Chondrocyte (in vitro differentiated cells): ENCODE data around the gene MYPN. TPM values are rescaled to one million over a fixed set of nuclear protein-coding genes. Genes with fewer than 3 reads are reported as not detected.
"Not testable (repeated sequence)": the region's sequence is repeated elsewhere in the genome, so short reads cannot be mapped to it uniquely, and the experiment has no call there.

Experiments used
- DNase-seq: peaks from one replicate; pipeline ENCODE4 v3.0.0; 2021; ENCODE audit warnings: mixed read lengths, low spot score
- H3K27ac Mint-ChIP-seq: one replicate; pipeline ENCODE4 v1.8.0; 2021; ENCODE audit warnings: mild to moderate bottlenecking, moderate library complexity, mixed read lengths; ENCODE audit not compliant: unreplicated experiment
- H3K27me3 Mint-ChIP-seq: 2 replicates; pipeline ENCODE4 v1.8.0; 2021; ENCODE audit warnings: low read depth, mixed read lengths
- H3K36me3 Mint-ChIP-seq: 2 replicates; pipeline ENCODE4 v1.8.0; 2021; ENCODE audit warnings: low read depth, mixed read lengths
- H3K4me1 Mint-ChIP-seq: 2 replicates; pipeline ENCODE4 v1.8.0; 2021; ENCODE audit warnings: low read depth, mild to moderate bottlenecking, mixed read lengths
- H3K4me3 Mint-ChIP-seq: one replicate; pipeline ENCODE4 v1.8.0; 2021; ENCODE audit warnings: mild to moderate bottlenecking, moderate library complexity, mixed read lengths; ENCODE audit not compliant: unreplicated experiment
- H3K9me3 Mint-ChIP-seq: 2 replicates; pipeline ENCODE4 v1.8.0; 2021; ENCODE audit warnings: low read depth, mixed read lengths
- total RNA-seq: library from RNA; stranded (reverse); gene quantifications from 3 replicates; pipeline ENCODE4 v1.2.1, GENCODE V29; 2021
- TF ChIP-seq, protein P1 (sequence below): fragments of 200-600 bp; sonication (generic); IDR thresholded peaks from 2 replicates; pipeline ENCODE4 v1.5.0; 2021; ENCODE audit warnings: antibody characterized with exemption, mild to moderate bottlenecking, moderate library complexity

MYPN gene
- total RNA-seq, 1 donor from 2014 or later, result 0.10 TPM

DNA sequence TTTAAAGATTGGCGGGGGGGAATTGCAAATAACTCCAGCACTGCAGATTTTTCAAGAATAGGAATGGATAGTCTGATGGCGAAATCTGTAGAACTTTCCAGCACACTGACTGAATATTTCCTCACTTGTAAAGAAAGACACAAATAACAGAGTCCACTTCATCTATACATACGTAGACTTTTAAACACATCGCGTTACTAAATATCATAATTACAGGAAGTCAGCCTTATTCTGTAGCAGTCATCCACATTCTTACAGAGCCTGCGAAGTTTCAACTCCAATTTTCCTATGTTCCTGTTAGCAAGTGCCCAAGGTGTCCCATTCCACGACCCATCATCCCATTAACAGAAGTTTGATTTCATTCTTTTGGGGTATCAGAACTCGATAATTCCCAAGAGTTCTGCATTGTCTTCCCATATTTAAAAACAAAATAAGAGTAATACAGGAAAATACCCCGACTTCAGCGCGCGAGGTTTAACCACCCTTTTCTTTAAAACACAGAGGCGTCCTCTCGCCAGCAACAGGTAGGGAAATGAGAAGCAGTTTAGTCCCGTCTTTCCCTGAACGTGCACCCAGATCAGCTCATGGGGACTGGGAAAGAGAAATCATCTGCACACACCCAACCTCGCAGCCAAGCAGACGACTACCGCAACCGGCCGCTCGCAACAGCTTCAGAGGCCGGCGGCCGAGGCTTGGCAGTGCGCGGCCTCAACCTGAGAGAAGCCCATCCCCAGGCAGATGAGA lies 35.1 kb upstream of the MYPN start:
- Mint-ChIP-seq H3K4me1 (peaks cover 42% of the 10 kb centered on the region), H3K9me3 (no peaks in the 10 kb centered on the region), H3K36me3 (peaks cover 5% of the 10 kb centered on the region), H3K27me3 (no peaks in the 10 kb centered on the region), H3K4me3 (peak overlapping the region; percentile 97), H3K27ac (peak overlapping the region; percentile 95)
- no peak for DNase-seq
- TF ChIP-seq, protein P1, sequence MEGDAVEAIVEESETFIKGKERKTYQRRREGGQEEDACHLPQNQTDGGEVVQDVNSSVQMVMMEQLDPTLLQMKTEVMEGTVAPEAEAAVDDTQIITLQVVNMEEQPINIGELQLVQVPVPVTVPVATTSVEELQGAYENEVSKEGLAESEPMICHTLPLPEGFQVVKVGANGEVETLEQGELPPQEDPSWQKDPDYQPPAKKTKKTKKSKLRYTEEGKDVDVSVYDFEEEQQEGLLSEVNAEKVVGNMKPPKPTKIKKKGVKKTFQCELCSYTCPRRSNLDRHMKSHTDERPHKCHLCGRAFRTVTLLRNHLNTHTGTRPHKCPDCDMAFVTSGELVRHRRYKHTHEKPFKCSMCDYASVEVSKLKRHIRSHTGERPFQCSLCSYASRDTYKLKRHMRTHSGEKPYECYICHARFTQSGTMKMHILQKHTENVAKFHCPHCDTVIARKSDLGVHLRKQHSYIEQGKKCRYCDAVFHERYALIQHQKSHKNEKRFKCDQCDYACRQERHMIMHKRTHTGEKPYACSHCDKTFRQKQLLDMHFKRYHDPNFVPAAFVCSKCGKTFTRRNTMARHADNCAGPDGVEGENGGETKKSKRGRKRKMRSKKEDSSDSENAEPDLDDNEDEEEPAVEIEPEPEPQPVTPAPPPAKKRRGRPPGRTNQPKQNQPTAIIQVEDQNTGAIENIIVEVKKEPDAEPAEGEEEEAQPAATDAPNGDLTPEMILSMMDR, result no peak

DNA sequence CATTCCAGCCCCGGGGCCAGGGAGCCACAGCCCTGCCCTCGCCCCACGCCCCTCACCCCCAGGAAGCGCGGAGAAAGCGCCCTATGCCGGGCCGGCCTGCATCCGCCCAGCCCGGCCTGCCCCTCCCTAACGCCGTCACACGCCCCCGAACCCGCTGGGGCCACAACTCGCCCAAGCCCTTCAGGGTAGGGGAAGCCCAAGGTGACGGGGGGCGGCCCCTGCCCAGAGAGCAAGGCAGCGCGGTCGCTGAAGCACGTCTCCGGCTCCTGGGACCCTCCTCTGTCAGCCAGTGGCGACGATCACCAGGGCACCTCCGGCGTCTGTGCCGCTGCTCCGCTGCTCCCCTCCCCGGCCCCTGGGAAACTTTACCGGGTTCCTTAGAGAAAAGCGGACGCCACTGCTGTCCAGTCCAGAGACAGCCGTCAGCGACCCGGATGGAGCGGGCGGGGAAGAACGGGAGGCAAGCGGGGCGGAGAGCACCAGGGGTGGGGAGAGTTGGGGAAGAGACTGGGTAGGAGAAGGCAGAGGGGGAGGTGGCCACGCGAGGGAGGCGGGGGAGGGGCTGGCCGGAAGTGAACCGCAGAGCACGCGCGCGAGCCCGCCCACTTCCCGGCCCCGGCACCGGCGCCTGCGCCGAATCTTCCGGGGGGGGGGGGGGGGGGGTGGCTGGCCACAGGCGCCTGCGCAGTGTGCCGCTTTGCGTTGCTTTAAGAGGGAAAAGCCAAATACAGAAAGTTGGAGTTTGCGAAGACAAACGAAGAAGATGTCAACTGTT lies 34.3 kb upstream of the MYPN start, which contains the start of gene HERC4:
TSS of gene HERC4 (minus strand) at position 509 of the 775 bp plus-strand sequence. CDS start 2,175 bp downstream, outside the sequence.
- DNase-seq, result peak; percentile 97
- Mint-ChIP-seq H3K4me1 (peaks cover 42% of the 10 kb centered on the region), H3K27me3 (no peaks in the 10 kb centered on the region), H3K9me3 (no peaks in the 10 kb centered on the region), H3K27ac (peak within 1 kb of the TSS; percentile 95), H3K4me3 (peak within 1 kb of the TSS; percentile 97), H3K36me3 (peaks cover 4% of the 10 kb centered on the region)
- TF ChIP-seq, protein P1, result no peak

GRCh38 chr10:68075550-68076004 lies 33.7 kb upstream of the MYPN start:
- peaks cover 41% of the 10 kb centered on the region for H3K4me1 Mint-ChIP-seq
- TF ChIP-seq, protein P1, result no peak
- H3K9me3 Mint-ChIP-seq, result no peaks in the 10 kb centered on the region

GRCh38 chr10:68076081-68076480 lies 33.2 kb upstream of the MYPN start:
- not testable (repeated sequence) for H3K9me3 Mint-ChIP-seq, H3K36me3 Mint-ChIP-seq, H3K4me3 Mint-ChIP-seq, DNase-seq, H3K27ac Mint-ChIP-seq, H3K27me3 Mint-ChIP-seq
- peaks cover 36% of the 10 kb centered on the region for H3K4me1 Mint-ChIP-seq

More at GRCh38 chr10:68075550-68076004, 33.7 kb upstream of the MYPN start:
- Mint-ChIP-seq H3K27ac (peak overlapping the region; percentile 41), H3K36me3 (peaks cover 4% of the 10 kb centered on the region), H3K4me3 (peak overlapping the region; percentile 97), H3K27me3 (no peaks in the 10 kb centered on the region)
- DNase-seq, result no peak

GRCh38 chr10:68077026-68077425 lies 32.3 kb upstream of the MYPN start:
- no peaks in the 10 kb centered on the region for H3K36me3 Mint-ChIP-seq
- DNase-seq, result no peak

More at GRCh38 chr10:68077026-68077425, 32.3 kb upstream of the MYPN start:
- no peaks in the 10 kb centered on the region for H3K27me3 Mint-ChIP-seq
- peaks cover 27% of the 10 kb centered on the region for H3K4me1 Mint-ChIP-seq
- no peak overlapping the region for H3K27ac Mint-ChIP-seq
- H3K4me3 Mint-ChIP-seq, result no peak overlapping the region
- TF ChIP-seq, protein P1, result no peak
- H3K9me3 Mint-ChIP-seq, result no peaks in the 10 kb centered on the region
